Tongue (tissue), 2 donors: ENCODE measurements around the gene MSH2. TPM values are rescaled to one million over a fixed set of nuclear protein-coding genes. Genes with fewer than 3 reads are reported as not detected.

Experiments used
- DNase-seq: peaks from one replicate; pipeline ENCODE4 v3.0.0-alpha.2; 2015
- total RNA-seq: library from RNA; depleted of rRNA; stranded (reverse); fragments of >200 nt; gene quantifications from one replicate; pipeline ENCODE4 v1.2.3, GENCODE V29; 2014

MSH2 gene
- total RNA-seq, 1 donor from 2014 or later = 44.3 TPM

DNA sequence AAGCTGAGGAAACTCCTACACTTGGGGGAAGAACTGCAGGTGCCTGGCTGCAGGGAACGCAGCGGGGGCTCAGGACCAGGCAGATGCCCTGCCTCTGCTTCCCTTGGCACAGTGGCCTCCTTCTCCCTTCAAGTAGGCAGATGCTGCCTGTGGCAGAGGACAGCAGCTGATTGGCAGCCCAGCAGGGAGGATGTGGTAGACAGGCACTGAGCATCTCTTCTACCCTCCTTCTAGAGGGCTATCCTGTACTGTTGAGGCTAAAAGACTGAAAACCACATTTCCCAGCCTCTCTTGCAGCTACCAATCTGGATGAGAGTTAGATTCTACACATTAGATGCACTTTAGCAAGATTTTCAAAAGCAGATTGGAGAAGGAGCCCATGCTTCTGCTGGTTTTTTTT lies 105.7 kb downstream of the MSH2 start:
- DNase-seq = no peak

DNA sequence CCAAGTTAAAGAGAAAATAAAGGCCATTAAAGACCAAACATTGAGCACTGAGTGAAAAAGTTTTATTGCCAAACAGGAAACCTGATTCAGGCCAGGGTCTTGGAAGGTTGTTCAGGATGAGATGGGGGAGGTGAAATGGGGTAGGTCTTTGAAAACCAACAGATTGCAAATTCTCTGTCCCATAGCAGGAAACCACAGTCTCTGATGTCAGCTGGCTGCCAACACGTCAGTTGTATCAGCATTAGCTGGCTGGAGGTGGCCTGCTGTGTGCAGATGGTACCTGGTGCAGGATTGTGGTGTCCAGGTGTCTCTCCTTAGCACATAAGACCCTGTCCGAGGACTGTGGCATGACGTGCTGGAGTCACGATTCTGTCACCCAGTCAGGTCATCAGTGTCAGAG lies 106.3 kb downstream of the MSH2 start:
- DNase-seq = no peak

DNA sequence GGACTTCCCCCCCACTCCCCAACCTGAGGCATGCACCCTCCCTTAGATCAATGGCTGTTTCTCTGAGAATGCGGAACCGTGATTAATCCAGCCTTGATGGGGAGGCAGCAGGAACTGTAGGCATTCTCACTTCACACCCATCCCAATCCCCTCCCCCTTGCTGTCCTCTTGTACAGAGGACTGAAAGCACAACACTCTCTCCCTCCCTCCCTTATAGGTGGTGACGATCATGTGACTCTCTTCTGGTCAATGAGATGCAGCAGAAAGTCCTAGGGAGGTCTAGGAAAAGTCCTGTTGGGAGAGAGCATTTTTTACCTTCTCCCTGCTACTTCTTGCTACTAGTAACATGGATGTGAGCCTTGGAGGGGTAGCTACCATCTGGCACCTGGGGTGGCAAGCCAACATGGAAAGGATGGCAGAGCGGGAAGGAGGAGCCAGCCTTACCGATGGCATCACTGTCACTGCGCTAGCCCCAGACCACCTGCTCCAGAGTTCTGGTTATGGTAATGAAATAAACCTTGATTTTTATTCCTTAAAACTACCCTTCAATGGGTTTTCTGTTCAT lies 106.9 kb downstream of the MSH2 start:
- DNase-seq = no peak

DNA sequence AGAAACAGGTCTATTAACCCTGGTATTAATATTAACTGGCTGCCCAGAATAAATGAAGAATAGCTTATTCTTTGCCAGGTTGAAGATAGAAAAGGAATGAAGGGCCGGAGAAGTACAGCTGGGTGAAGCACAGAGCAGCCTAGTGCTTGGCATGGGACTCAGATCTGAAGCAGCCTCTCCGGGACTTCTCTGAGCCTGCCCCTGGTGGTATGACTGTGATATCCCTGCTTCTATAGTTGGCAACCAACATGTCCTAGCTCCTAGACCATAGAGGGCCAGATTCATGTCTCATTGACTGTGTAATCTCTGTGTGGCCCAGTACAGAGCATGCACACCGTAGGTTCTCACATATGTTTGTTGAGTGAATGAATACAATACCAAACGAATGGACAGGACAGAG lies 107.8 kb downstream of the MSH2 start:
- no peak for DNase-seq

DNA sequence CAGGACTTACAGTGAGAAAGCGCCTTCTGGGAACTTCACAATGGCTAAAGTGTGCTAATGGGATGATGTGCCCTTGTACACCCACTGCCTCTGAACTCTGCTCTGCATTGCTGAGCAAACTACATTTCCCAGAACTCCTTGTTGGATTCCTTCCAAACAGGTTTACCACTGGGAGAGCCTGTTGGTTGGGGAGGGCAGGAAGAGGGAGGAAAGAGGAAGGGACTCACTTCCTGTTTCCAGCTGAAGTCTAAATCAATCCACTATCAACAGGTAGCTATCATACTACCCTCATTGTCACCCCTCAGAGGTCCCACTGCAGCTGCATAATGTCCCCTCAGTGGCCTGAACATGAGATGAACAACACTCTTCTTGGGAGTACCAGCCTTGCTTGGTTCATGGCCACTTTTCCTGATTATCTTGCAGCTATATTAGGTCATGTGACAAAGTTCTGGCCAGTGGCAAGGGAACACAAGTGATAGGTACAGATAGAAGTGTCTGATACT lies 109.7 kb downstream of the MSH2 start:
- no peak for DNase-seq

DNA sequence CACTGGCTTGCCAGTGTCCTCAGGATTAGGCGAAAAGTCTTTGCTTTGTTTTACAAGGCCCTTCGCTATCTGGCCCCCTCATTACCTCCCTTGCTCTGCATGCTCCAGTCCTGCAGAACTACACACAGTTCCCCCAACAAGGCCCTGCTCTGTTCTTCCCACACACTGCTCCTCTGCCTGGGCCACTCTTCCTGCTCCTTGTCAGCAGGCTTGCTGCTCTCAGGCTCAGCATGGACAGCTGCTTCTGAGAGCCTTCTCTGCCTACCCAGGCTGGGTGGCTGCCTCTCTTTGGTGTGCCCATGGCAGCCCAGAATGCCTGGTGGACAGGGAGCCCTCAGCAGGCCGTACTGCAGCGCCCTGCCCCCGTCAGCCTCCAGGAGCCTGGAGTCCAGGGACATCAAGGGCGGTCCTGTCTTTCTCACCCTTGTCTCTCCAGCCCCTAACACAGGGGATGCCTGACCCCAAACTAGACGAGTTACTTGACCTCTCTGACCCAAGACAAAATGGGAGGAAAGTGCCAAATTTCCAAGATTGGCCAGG lies 111.1 kb downstream of the MSH2 start:
- no peak for DNase-seq

DNA sequence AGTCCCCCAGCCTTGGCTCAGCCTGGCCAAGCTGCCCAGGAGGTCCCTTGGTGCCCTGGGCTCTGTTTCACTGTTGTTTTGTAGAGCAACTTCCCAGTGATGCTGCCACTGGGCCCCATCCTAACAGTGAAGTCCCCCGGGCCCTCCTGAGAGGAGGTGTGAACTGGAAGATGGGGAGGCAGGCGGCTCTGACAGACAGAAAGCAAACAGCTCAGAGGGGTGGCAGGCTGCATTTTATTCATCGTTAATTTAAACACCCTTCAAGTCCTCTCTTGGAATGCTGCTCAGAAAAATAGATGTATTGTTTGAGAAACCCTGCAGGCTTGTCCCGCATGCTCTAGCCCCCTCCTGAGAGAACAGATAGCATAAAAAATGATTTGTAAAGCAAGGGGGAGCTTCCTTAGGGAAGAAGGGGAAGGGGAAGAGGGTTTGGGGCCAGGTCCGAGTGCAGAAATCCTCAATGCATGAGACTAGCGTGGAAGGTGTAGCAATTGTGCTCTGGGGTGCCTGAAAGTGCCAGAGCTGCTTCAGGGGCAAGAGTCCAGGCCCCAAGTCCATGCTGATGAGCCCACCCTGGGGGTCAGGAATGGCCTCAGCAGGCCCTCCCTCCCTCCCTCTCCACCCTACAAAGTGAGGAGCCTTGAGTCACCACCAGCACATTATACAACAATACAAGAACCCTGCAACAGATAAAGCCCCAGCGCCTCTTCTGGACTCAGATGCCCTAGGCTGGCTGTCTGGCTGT lies 113.6 kb downstream of the MSH2 start:
- DNase-seq = no peak

DNA sequence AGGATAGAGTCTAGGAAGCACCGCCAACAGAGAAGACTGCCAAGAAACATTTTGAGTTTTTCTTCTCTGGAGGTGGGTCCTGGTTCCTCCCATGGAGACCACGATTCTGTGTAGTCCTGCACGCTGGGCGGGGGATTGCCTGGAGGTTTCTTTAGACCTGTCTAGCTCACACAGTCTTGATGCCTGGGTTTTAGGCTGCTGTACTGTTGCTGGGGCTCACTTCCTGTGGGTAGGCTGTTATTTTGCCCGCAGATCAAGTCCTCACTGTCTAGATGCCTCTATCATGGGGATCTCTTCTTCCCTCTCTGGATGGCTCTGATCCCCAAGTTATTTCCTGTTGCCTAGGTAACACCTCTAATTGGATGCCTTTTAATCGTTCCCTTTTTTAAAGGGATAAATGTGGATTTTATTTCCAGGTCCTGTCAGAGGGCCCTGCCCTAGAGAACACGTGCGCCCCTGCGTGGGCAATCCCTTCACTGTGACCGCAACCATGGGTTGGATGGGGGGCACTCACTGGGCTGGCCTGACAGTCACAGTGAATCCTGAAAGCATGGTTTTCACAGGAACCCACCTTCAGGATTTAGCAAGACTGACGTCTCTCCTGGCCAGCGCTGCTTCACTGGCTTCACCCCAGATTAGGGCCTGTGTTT lies 115.7 kb downstream of the MSH2 start:
- DNase-seq = no peak

DNA sequence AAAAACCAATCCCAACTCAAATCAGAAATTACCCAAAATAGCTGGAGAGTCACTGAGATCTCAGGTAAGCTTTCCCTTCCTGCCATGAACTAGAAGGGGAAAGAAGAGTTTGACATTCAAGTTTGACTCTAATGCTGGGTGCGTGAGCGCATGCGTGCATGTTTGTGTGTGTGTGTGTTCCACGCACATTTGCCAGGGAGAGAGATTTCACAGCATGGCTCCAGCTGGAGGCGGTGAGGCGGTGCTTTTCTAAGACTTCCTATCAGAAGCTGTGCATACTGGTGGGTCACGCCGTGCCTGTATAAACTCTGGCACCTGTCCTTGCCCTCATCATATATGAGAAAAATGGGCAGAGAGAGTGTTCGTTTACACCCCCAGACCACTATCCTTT lies 116.2 kb downstream of the MSH2 start:
- no peak for DNase-seq

DNA sequence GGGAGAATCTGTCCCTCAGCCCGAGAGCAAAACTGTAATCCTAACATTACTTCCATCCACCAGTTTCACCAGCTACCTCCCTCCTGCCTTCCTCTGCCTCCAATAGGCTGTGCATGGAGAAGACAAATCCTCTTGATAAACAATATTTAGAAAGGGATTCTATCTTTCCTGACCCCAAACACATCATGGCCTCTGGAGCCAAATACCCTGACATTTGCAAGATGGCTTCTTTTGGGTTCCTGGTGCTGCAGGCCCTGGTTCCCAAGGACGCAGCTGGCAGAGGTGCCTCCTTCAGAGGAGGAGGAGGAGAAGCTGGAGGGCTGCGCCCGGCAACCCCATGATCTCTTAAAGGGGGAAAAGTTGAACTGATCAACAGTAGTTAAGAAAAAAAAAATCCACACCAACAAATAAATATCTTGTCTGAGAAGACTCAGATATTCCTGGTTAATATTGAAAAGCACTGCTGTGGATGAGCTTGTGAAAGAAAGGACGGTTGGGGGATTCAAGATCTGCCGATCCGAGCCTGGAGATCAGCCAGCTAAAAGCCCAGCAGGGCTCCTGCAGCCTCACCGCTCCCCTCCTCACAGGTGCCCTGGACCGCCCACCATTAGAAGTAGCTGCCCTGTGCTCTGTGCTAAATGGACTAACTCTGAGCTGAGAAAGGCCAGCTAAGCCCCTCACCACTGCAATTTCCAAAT lies 116.8 kb downstream of the MSH2 start:
- DNase-seq = no peak

DNA sequence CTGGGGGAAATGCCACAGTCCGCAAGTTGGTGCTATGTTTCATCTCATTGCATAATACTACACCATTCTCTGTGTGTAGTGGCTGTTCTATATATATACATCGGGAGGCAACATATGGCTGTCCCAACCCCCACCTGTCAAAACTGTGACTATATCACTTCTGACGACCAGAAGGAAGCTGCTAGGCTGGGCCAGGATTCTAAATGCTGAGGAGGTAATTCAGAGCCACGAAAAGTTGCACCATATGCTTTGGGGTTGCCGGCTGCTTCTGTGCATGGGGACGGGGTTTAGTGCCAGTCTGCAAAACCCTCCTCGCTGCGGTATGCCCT lies 117.3 kb downstream of the MSH2 start:
- DNase-seq = no peak

DNA sequence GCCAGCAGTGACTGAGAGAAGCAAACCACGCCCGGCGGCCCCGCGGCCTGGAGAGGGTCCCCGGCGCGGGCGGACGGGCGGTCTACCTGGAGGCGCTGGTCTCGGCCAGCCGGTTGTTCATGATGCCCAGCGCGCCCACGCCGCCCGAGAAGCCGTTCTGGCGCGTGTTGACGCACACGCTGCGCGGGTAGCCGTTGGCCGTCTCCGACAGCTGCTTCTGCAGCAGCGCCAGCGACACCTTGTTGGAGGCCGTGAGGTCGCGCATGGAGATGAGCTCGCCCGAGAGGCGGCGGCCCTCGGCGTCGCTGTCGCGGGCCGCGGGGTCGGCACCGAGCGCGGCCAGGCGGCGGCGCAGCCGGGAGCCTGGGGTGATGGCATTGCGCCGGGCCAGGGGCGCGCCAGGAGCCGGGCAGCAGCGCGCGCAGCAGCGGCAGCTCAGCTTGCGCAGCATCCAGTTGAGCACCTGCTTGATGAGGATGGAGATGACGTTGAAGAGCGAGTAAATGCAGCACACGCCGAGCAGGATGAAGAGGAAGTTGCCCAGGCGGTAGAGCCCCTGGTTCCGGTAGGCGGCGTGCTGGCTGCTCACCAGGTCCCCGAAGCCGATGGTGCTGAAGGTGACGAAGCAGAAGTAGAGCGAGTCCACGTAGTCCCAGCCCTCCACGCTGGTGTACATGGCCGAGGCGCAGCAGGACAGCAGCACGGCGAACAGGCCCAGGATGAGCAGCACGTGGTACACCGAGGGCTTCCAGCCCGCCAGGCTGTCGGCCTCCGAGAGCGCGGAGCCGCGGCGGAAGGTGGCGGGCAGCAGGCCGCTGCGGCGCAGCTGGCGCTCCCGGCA lies 118.1 kb downstream of the MSH2 start:
- peak; percentile 49 for DNase-seq

DNA sequence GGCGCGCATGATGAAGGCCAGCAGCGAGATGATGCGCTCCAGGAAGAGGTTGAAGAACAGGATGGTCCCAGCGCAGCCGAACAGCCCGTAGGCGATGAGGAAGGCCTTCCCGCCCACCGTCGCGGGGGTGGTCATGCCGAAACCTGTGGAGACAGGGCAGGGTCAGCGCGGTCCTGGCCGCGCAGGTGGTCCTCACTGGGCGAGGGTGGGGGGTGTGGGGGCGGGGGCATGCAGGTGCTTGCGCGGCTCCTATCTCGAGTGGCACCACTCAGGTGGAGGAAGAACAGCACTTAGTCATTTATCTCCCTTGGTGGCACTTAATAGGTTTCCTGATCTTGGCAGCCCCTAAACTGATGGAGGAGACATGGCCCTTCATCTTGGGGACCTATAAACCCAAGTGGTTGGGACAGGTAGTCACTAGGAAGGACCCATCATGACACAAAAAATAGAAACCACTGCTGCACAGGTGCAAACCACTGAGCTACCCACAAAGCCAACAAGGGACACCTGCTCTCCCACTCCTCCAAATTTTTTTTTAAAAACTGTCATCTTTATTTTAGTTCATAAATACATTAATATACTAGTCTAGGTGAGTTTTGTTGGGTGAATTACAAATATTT lies 118.8 kb downstream of the MSH2 start:
- DNase-seq = no peak

DNA sequence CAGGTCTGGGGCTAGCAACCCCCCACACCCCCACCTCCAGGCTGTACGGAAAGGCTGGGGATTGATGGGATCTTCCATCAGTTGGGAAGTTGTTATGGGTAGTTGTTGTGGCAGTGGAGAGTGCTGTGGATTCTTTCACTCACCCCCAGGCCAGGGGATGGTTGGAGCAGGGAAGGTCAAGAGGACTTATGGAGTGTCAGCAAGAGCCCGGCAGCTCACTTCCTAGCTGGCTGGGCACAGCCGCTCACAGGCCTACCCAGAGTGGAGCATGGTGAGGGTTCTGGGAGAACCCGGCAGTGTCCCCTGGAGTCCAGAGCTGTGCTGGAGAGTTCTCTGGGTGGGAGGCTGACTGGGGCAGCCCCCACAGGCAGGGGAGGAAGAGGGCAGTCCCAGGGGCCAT lies 122.2 kb downstream of the MSH2 start:
- DNase-seq = no peak

DNA sequence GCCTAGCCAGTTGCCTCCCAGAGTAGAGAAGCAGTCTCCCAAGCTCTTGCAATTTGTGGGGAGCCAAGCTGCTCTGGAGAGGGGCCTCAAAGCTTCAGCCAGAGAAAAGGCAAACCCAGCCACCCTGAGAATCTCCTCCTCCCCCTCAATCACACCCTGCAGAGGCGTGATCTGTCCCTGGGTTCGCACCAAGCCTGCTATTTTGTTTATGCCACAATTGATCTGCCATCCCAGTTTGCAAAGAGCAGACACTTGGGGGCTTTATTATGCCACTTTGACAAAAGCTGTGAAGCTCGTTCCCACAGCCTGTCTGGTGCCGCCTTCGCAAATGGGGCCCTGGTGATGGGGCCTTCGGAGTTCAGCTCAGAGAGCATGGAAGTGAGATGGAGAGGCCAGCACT lies 125.5 kb downstream of the MSH2 start:
- no peak for DNase-seq

DNA sequence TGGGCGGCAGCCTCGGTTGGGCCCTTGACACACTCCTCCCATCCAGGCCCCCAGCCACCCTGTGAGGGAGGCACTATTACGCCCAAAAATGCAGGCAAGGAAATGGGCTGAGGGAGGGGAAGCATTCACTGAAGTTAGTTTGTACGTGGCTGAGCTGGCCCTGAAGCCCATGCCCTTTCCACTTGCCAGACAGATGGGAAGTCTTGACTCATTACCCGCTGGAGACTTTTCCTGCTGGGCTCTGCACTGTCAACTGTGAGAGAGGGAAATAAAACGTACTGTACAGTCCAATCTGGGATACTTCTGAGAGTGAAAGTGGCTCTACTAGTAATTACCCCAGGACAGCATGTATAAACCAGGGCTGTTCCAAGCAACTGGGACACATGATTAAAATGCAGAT lies 125.9 kb downstream of the MSH2 start:
- no peak for DNase-seq

DNA sequence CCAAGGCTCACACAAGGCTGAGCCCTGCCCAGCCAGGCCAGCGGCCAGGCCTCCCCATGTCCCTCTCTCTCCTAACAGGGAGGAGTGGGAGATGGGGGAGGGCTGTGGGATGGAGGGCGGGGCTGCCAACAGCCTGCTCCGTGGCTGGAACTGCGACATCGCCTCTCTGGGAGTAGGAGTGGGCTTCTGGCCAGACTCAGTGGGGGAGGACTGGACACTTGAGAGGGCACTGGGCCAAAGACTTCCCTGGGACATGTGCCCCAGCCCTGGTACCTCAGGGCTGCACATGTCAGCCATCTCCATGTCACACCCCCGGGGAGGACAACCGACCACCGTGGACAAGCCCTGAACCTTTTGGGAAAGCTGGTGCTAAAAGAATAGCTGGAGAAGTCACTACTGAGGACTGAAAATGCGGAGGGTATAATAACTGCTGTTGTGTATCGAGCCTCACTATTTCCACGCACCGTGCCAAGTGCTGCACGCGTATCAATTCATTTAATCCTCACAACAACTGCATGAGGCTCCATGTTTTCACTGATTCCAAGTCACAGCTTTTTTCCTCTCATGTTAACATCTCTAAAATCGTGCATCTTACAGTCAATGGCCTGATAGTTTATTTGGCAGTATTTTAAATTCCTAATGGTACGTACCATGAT lies 127.3 kb downstream of the MSH2 start:
- peak; percentile 92 for DNase-seq

DNA sequence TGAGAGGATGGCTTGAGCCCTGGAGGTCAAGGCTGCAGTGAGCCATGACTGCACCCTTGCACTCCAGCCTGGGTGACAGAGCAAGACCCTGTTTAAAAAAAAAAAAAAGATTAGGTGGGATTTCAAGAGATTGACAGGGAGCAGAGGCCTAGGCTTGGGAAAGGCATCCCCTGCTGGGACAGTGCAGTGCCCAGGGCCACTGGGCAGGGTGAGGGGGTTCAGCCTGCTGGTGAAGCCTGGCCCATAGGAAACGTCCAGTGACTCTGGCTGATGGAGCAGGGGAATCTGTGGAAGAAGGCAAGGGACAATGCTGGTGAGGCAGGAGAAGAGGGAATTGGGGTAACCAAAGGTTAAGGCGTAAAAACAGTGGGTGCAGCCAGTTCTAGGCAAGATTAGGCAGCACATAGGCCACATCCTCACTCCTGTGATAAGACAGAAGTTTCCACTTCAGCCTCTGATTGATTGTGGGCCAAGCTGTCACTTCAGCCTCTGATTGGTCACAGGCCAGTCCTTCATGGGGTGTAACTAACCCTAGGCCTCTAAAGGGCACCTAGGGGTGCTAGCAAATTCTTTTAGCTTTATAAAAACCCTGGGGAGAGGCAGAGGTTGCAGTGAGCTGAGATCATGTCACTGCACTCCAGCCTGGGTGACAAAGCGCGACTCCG lies 128.6 kb downstream of the MSH2 start:
- no peak for DNase-seq
